OCI-LY7 (cell line): ENCODE results near the gene APOC4.

Source experiments
- CTCF ChIP-seq: fragments of 200-600 bp; sonication (generic); conservative IDR thresholded peaks from 2 replicates; pipeline ENCODE4 v1.5.1; 2014; ENCODE audit warnings: mild to moderate bottlenecking, antibody characterized with exemption, low read length, moderate library complexity, mixed read lengths
- EZH2phosphoT487 ChIP-seq: fragments of 200-600 bp; sonication (generic); IDR thresholded peaks from 2 replicates; pipeline ENCODE4 v1.6.1; 2018; ENCODE audit warnings: low read depth, borderline replicate concordance, mild to moderate bottlenecking, mixed run types, antibody characterized with exemption, low read length, moderate library complexity, mixed read lengths

- TF ChIP-seq EZH2phosphoT487 = no peak
- no peak for TF ChIP-seq CTCF
These were observed 34.4 kb upstream of the APOC4 start for GRCh38 chr19:44907613-44908012.
